ENCODE results near the gene ST6GALNAC6. TPM values are rescaled to one million over a fixed set of nuclear protein-coding genes. Genes with fewer than 3 reads are reported as not detected.

ST6GALNAC6 gene
- polyA plus RNA-seq, 2 of the 4 experiments (the other 2 are of a cell fraction) = 8.2 to 25.2 TPM

- 4% methylated on average over 28 of the region's 70 CpGs for WGBS (ENCODE audit: missing lambda C conversion rate)
- ChIA-PET POLR2A (interaction anchor here (0.8 kb wide), 1 partner anchor 11 kb away, joined by 3 read pairs; no protein-coding TSS in a partner anchor), CTCF (interaction anchor here (0.6 to 35.7 kb wide), 8 partner anchors 9 to 195 kb away, joined by 3 to 827 read pairs (median 10); partner anchors contain the start of gene TOR2A)
- H3K4me2 ChIP-seq = peak within 1 kb of the TSS; percentile 98
- H3K4me3 ChIP-seq = peak within 1 kb of the TSS; percentile 54
- peak; percentile 61; the same call in 1 of the 2 replicates for TF ChIP-seq FOSB (CRISPR knock-in tag; IDR thresholded peaks at IDR 0.05)
- no peak for TF ChIP-seq ESRRA (IDR thresholded peaks at IDR 0.05; ENCODE audit: borderline replicate concordance, low read length)
- no peak for TF ChIP-seq HOXB13 (CRISPR knock-in tag; IDR thresholded peaks at IDR 0.05; ENCODE audit: low read depth)
- TF ChIP-seq FOSL2 (IDR thresholded peaks at IDR 0.05) = no peak
- TF ChIP-seq FOSL2 (CRISPR knock-in tag; IDR thresholded peaks at IDR 0.05) = peak; percentile 15; the same call in 1 of the 2 replicates
- peak; percentile 34; the same call in 1 of the 2 replicates for TF ChIP-seq POLR2AphosphoS2 (conservative IDR thresholded peaks at IDR 0.05; ENCODE audit: low read length)
- TF ChIP-seq KDM5A (IDR thresholded peaks at IDR 0.05) = no peak
- TF ChIP-seq, protein P1, sequence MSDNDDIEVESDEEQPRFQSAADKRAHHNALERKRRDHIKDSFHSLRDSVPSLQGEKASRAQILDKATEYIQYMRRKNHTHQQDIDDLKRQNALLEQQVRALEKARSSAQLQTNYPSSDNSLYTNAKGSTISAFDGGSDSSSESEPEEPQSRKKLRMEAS (IDR thresholded peaks at IDR 0.05) = peak; percentile 73; the same call in 1 of the 2 replicates
- TF ChIP-seq RFX5 (IDR thresholded peaks at IDR 0.05) = 0 out of 2 replicates have a peak, but pooled peaks have one; percentile 20
- 0 out of 2 replicates have a peak, but pooled peaks have one; percentile 8 for TF ChIP-seq GATA3 (IDR thresholded peaks at IDR 0.05; ENCODE audit: borderline replicate concordance)
- TF ChIP-seq POLR2A (IDR thresholded peaks at IDR 0.05; ENCODE audit: low read length) = peak; percentile 13; the same call in 1 of the 2 replicates
- TF ChIP-seq HOXA7 (CRISPR knock-in tag; IDR thresholded peaks at IDR 0.05) = 0 out of 2 replicates have a peak, but pooled peaks have one; percentile 33
- TF ChIP-seq JUN (IDR thresholded peaks at IDR 0.05) = peak in 1 of 2 experiments; percentile 62; a peak in 1 of 5 replicates
- peak; percentile 10; the same call in 1 of the 3 replicates for TF ChIP-seq CTCF (IDR thresholded peaks at IDR 0.05)
- TF ChIP-seq, protein P2, sequence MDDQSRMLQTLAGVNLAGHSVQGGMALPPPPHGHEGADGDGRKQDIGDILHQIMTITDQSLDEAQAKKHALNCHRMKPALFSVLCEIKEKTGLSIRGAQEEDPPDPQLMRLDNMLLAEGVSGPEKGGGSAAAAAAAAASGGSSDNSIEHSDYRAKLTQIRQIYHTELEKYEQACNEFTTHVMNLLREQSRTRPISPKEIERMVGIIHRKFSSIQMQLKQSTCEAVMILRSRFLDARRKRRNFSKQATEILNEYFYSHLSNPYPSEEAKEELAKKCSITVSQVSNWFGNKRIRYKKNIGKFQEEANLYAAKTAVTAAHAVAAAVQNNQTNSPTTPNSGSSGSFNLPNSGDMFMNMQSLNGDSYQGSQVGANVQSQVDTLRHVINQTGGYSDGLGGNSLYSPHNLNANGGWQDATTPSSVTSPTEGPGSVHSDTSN (IDR thresholded peaks at IDR 0.05) = peak; percentile 79; the same call in 1 of the 2 replicates
- TF ChIP-seq, protein P3, sequence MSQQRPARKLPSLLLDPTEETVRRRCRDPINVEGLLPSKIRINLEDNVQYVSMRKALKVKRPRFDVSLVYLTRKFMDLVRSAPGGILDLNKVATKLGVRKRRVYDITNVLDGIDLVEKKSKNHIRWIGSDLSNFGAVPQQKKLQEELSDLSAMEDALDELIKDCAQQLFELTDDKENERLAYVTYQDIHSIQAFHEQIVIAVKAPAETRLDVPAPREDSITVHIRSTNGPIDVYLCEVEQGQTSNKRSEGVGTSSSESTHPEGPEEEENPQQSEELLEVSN (IDR thresholded peaks at IDR 0.05; ENCODE audit: borderline replicate concordance, low read depth) = peak; percentile 39; the same call in 1 of the 2 replicates
- TF ChIP-seq TP53 (CRISPR knock-in tag; IDR thresholded peaks at IDR 0.05) = peak; percentile 9; the same call in 1 of the 2 replicates
- ATAC-seq = peak; percentile 72 to 86
- peak; percentile 89 to 95 for DNase-seq (ENCODE audit: low read depth in 1 of 2, low spot score in 1 of 2)
- no peaks in the 10 kb centered on the region for H3K9me3 ChIP-seq
- FAIRE-seq = no peak
- peak within 1 kb of the TSS; percentile 83 to 84 for H3K27ac ChIP-seq
- H3K4me1 ChIP-seq = peaks cover 45% of the 10 kb centered on the region
These were observed 31.1 kb upstream of the ST6GALNAC6 start, which contains the start of gene PIP5KL1 for GRCh38 chr9:127930231-127931091. Gene PIP5KL1, minus strand, starts transcription at chr9:127930777. Its CDS starts 25 bp downstream, at chr9:127930752.

DNA sequence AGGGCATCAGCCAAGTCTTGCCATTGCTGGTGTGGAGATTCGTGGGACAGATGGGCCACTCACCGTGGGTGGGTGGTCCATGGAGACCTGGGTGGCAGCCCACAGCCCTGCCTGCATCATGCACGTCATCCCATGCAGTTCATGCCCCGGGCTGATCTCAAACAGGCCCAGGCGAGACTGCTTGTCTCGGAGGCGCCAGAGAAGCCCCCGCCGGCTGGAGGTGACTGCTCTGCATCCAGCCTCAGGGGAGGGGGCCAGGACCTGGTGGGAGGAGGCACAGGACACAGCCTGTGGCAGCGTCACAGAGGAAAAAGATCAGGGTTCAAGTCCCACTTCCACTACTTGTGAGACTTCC, 30.2 kb upstream of the ST6GALNAC6 start:
- peak overlapping the region; percentile 98; the same call in 2 of the 3 replicates for H3K4me2 ChIP-seq
- H3K4me1 ChIP-seq = peaks cover 44% of the 10 kb centered on the region
- CTCF ChIA-PET = interaction anchor here (0.6 to 35.7 kb wide), 7 partner anchors 9 to 194 kb away, joined by 3 to 827 read pairs (median 13); partner anchors contain the start of gene TOR2A
- POLR2A ChIA-PET = no interaction called here
- H3K4me3 ChIP-seq = no peak overlapping the region
- no peaks in the 10 kb centered on the region for H3K9me3 ChIP-seq
- FAIRE-seq = no peak
- DNase-seq (ENCODE audit: low read depth in 1 of 2, low spot score in 1 of 2) = no peak
- peak overlapping the region in 1 of 2 experiments; percentile 83; a peak in 2 of 6 replicates for H3K27ac ChIP-seq
- WGBS (ENCODE audit: missing lambda C conversion rate) = 95% methylated on average over 4 of the region's 10 CpGs
- ATAC-seq = no peak
- TF ChIP-seq ZFP36 (IDR thresholded peaks at IDR 0.05; ENCODE audit: borderline replicate concordance, partially characterized antibody) (no peak), RCOR1 (IDR thresholded peaks at IDR 0.05; ENCODE audit: low read depth, low read length) (no peak), HOXB13 (CRISPR knock-in tag; IDR thresholded peaks at IDR 0.05; ENCODE audit: low read depth) (no peak), EP300 (IDR thresholded peaks at IDR 0.05) (no peak), HOXB5 (CRISPR knock-in tag; IDR thresholded peaks at IDR 0.05) (no peak), CEBPB (IDR thresholded peaks at IDR 0.05) (no peak), CBX2 (IDR thresholded peaks at IDR 0.05; ENCODE audit: borderline replicate concordance, low read depth) (no peak), HDAC2 (IDR thresholded peaks at IDR 0.05) (no peak), ESRRA (IDR thresholded peaks at IDR 0.05; ENCODE audit: borderline replicate concordance, low read length) (no peak), GATA3 (IDR thresholded peaks at IDR 0.05; ENCODE audit: borderline replicate concordance) (no peak), FOSL2 (IDR thresholded peaks at IDR 0.05) (no peak), FOSL2 (CRISPR knock-in tag; IDR thresholded peaks at IDR 0.05) (no peak), MYC (IDR thresholded peaks at IDR 0.05; ENCODE audit: borderline replicate concordance, low read length) (no peak)
- TF ChIP-seq, protein P4, sequence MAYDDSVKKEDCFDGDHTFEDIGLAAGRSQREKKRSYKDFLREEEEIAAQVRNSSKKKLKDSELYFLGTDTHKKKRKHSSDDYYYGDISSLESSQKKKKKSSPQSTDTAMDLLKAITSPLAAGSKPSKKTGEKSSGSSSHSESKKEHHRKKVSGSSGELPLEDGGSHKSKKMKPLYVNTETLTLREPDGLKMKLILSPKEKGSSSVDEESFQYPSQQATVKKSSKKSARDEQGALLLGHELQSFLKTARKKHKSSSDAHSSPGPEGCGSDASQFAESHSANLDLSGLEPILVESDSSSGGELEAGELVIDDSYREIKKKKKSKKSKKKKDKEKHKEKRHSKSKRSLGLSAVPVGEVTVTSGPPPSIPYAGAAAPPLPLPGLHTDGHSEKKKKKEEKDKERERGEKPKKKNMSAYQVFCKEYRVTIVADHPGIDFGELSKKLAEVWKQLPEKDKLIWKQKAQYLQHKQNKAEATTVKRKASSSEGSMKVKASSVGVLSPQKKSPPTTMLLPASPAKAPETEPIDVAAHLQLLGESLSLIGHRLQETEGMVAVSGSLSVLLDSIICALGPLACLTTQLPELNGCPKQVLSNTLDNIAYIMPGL (CRISPR knock-in tag; IDR thresholded peaks at IDR 0.05; ENCODE audit: borderline replicate concordance) = no peak
